ENCODE results near the gene PROM1. TPM values are rescaled to one million over a fixed set of nuclear protein-coding genes. Genes with fewer than 3 reads are reported as not detected.

The PROM1 gene
- total RNA-seq, 1 donor from 2014 or later = 30.3 TPM

GRCh38 chr4:15947684-15948083, 136.1 kb downstream of the PROM1 start:
- Mint-ChIP-seq H3K36me3 (no peaks in the 10 kb centered on the region), H3K4me3 (no peak overlapping the region), H3K27ac (no peak overlapping the region), H3K9me3 (no peaks in the 10 kb centered on the region), H3K4me1 (ENCODE audit: unreplicated experiment) (no peaks in the 10 kb centered on the region), H3K27me3 (no peaks in the 10 kb centered on the region)
- DNase-seq (ENCODE audit: extremely low spot score, unreplicated experiment) = no peak
- TF ChIP-seq CTCF (conservative IDR thresholded peaks at IDR 0.05) = no peak

GRCh38 chr4:15945516-15945915, 138.3 kb downstream of the PROM1 start:
- Mint-ChIP-seq H3K36me3 (no peaks in the 10 kb centered on the region), H3K4me3 (no peak overlapping the region), H3K27ac (no peak overlapping the region), H3K9me3 (no peaks in the 10 kb centered on the region), H3K4me1 (ENCODE audit: unreplicated experiment) (no peaks in the 10 kb centered on the region), H3K27me3 (peaks cover under 1% of the 10 kb centered on the region)
- TF ChIP-seq CTCF (conservative IDR thresholded peaks at IDR 0.05) = no peak
- DNase-seq (ENCODE audit: extremely low spot score, unreplicated experiment) = no peak

- no peak overlapping the region for H3K4me3 Mint-ChIP-seq
- H3K36me3 Mint-ChIP-seq = no peaks in the 10 kb centered on the region
- H3K4me1 Mint-ChIP-seq (ENCODE audit: unreplicated experiment) = no peaks in the 10 kb centered on the region
- H3K9me3 Mint-ChIP-seq = no peaks in the 10 kb centered on the region
- no peak for TF ChIP-seq CTCF (conservative IDR thresholded peaks at IDR 0.05)
- H3K27ac Mint-ChIP-seq = no peak overlapping the region
- H3K27me3 Mint-ChIP-seq = peaks cover 4% of the 10 kb centered on the region
- no peak for DNase-seq (ENCODE audit: extremely low spot score, unreplicated experiment)
Measured at GRCh38 chr4:15944895-15945294, 138.9 kb downstream of the PROM1 start.

- no peak for DNase-seq (ENCODE audit: extremely low spot score, unreplicated experiment)
- no peak overlapping the region for H3K4me3 Mint-ChIP-seq
- H3K36me3 Mint-ChIP-seq = no peaks in the 10 kb centered on the region
- peaks cover 7% of the 10 kb centered on the region for H3K4me1 Mint-ChIP-seq (ENCODE audit: unreplicated experiment)
- H3K9me3 Mint-ChIP-seq = no peaks in the 10 kb centered on the region
- TF ChIP-seq CTCF (conservative IDR thresholded peaks at IDR 0.05) = no peak
- peaks cover 4% of the 10 kb centered on the region for H3K27me3 Mint-ChIP-seq
- H3K27ac Mint-ChIP-seq = no peak overlapping the region
Measured at GRCh38 chr4:15942283-15942682, 141.5 kb downstream of the PROM1 start.

- Mint-ChIP-seq H3K4me3 (peak within 1 kb of the TSS; percentile 7), H3K36me3 (no peaks in the 10 kb centered on the region), H3K27me3 (peaks cover 4% of the 10 kb centered on the region), H3K27ac (peak within 1 kb of the TSS; percentile 67), H3K9me3 (no peaks in the 10 kb centered on the region), H3K4me1 (ENCODE audit: unreplicated experiment) (peaks cover 7% of the 10 kb centered on the region)
- no peak for TF ChIP-seq CTCF (conservative IDR thresholded peaks at IDR 0.05)
- no peak for DNase-seq (ENCODE audit: extremely low spot score, unreplicated experiment)
Measured at GRCh38 chr4:15938640-15939039, 145.2 kb downstream of the PROM1 start, which contains the start of gene FGFBP1. Gene FGFBP1, minus strand, starts transcription at chr4:15938740. Its CDS starts 2,108 bp downstream, at chr4:15936632.

GRCh38 chr4:15938182-15938581, 145.6 kb downstream of the PROM1 start:
- no peaks in the 10 kb centered on the region for H3K36me3 Mint-ChIP-seq
- H3K27ac Mint-ChIP-seq = peak overlapping the region; percentile 67
- no peak for TF ChIP-seq CTCF (conservative IDR thresholded peaks at IDR 0.05)
- H3K9me3 Mint-ChIP-seq = no peaks in the 10 kb centered on the region
- peak overlapping the region; percentile 7 for H3K4me3 Mint-ChIP-seq
- H3K4me1 Mint-ChIP-seq (ENCODE audit: unreplicated experiment) = peaks cover 7% of the 10 kb centered on the region
- H3K27me3 Mint-ChIP-seq = peaks cover 4% of the 10 kb centered on the region
- DNase-seq (ENCODE audit: extremely low spot score, unreplicated experiment) = no peak
